Esophagus muscularis mucosa (tissue), 3 donors: ENCODE measurements around the gene VPS39.

Experiments
- POLR2A ChIP-seq: fragments of 450-650 bp; IDR thresholded peaks from one replicate; pipeline ENCODE4 v1.6.1; 2017; ENCODE audit warnings: antibody characterized with exemption, moderate library complexity, mild to moderate bottlenecking, low read depth
- POLR2AphosphoS5 ChIP-seq, 2 donors: sonication (generic); formaldehyde crosslinking; IDR thresholded peaks; one replicate each; pipeline ENCODE4 v1.6.1; 2017; ENCODE audit warnings: antibody characterized with exemption in 2 of 2
- TF ChIP-seq, protein P1 (sequence below), 3 experiments: fragments of 200-600 bp in 2 of 3; fragments of 450-650 bp in 1 of 3; sonication (generic) in 2 of 3; IDR thresholded peaks; one replicate each; pipeline ENCODE4 v1.5.1; 2017 to 2019; ENCODE audit warnings: antibody characterized with exemption in 3 of 3, mild to moderate bottlenecking in 2 of 3, moderate library complexity in 1 of 3

DNA sequence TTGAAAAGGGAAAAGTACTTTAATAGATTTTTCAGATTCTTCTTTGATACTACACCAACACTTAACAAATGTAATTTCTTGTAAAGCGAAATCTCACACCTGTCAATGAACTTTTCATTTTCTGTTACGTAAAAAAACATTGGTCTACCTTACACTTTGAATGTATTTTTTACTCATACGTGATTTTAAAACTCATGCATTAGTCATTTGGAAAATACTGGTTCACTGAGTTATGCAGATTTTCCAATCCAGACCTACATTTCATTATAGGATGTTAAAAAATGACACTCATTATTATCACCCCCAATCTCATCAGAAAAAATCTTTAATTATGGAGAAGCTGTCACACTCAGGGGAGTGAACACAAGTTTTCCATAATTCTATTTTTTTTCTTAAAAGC is 14.7 kb downstream of the VPS39 start:
- TF ChIP-seq, protein P1, sequence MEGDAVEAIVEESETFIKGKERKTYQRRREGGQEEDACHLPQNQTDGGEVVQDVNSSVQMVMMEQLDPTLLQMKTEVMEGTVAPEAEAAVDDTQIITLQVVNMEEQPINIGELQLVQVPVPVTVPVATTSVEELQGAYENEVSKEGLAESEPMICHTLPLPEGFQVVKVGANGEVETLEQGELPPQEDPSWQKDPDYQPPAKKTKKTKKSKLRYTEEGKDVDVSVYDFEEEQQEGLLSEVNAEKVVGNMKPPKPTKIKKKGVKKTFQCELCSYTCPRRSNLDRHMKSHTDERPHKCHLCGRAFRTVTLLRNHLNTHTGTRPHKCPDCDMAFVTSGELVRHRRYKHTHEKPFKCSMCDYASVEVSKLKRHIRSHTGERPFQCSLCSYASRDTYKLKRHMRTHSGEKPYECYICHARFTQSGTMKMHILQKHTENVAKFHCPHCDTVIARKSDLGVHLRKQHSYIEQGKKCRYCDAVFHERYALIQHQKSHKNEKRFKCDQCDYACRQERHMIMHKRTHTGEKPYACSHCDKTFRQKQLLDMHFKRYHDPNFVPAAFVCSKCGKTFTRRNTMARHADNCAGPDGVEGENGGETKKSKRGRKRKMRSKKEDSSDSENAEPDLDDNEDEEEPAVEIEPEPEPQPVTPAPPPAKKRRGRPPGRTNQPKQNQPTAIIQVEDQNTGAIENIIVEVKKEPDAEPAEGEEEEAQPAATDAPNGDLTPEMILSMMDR (IDR thresholded peaks at IDR 0.05): no peak
- TF ChIP-seq POLR2A (no peak), POLR2AphosphoS5 (IDR thresholded peaks at IDR 0.05) (no peak)
